OCI-LY1 (cell line): Measurements from ENCODE around the gene NBEA.

Experiments
- EZH2 ChIP-seq: fragments of 200-600 bp; sonication (generic), shearing (Covaris generic); IDR thresholded peaks from 2 replicates; pipeline ENCODE4 v1.8.0; 2017; ENCODE audit warnings: borderline replicate concordance, mixed run types, mild to moderate bottlenecking, antibody characterized with exemption, low read length, moderate library complexity, mixed read lengths
- TF ChIP-seq, protein P1 (sequence below): fragments of 200-600 bp; sonication (generic), shearing (Covaris generic); IDR thresholded peaks from 2 replicates; pipeline ENCODE4 v1.5.1; 2017; ENCODE audit warnings: mild to moderate bottlenecking, antibody characterized with exemption, low read length, moderate library complexity, mixed read lengths

DNA sequence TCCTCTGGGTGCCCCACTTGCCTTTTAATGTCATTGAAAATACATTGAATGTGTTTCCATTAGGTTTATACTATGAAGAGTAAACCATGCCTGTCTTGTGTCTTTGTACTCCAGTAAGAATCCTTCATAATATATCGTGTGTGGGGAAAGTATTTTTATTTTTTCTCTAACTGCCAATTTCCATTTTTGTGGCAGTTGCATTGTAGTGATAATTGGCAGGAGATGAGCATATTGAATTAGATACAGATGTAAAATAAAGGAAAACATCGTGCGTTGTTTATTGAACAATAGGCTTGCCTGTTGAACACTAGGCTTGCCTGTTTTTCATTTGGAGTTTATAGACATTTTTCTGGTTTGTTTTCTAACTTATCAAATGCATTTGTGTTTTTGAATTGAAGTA is 218.8 kb downstream of the NBEA start:
- TF ChIP-seq, protein P1, sequence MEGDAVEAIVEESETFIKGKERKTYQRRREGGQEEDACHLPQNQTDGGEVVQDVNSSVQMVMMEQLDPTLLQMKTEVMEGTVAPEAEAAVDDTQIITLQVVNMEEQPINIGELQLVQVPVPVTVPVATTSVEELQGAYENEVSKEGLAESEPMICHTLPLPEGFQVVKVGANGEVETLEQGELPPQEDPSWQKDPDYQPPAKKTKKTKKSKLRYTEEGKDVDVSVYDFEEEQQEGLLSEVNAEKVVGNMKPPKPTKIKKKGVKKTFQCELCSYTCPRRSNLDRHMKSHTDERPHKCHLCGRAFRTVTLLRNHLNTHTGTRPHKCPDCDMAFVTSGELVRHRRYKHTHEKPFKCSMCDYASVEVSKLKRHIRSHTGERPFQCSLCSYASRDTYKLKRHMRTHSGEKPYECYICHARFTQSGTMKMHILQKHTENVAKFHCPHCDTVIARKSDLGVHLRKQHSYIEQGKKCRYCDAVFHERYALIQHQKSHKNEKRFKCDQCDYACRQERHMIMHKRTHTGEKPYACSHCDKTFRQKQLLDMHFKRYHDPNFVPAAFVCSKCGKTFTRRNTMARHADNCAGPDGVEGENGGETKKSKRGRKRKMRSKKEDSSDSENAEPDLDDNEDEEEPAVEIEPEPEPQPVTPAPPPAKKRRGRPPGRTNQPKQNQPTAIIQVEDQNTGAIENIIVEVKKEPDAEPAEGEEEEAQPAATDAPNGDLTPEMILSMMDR = no peak
- TF ChIP-seq EZH2 = no peak
